Dedifferentiated amniotic fluid mesenchymal stem cell (primary cell): ENCODE measurements around the gene RAB7A.

Experiments
- DNase-seq: peaks from one replicate; pipeline ENCODE4 v3.0.0-alpha.2; 2016; ENCODE audit errors: extremely low spot score

RAB7A gene

GRCh38 chr3:128851601-128852000 lies 125.6 kb downstream of the RAB7A start:
- DNase-seq, result no peak

GRCh38 chr3:128853826-128854225 lies 127.8 kb downstream of the RAB7A start:
- DNase-seq, result no peak

- no peak for DNase-seq
Measured at GRCh38 chr3:128854475-128854874, 128.5 kb downstream of the RAB7A start.

- DNase-seq, result no peak
Measured at GRCh38 chr3:128855569-128855968, 129.6 kb downstream of the RAB7A start.

GRCh38 chr3:128858167-128858566 lies 132.2 kb downstream of the RAB7A start:
- no peak for DNase-seq

GRCh38 chr3:128859630-128860029 lies 133.6 kb downstream of the RAB7A start:
- DNase-seq, result no peak

- no peak for DNase-seq
Measured at GRCh38 chr3:128861491-128861890, 135.5 kb downstream of the RAB7A start.

GRCh38 chr3:128863560-128863959 lies 137.6 kb downstream of the RAB7A start:
- no peak for DNase-seq
